ENCODE results near the gene PHC3. TPM values are rescaled to one million over a fixed set of nuclear protein-coding genes. Genes with fewer than 3 reads are reported as not detected.

PHC3 gene
- polyA plus RNA-seq, 3 donors: 24.0 to 39.3 (median 39.2) TPM

GRCh38 chr3:170081079-170081741 is 100.3 kb downstream of the PHC3 start:
- no peak for DNase-seq

GRCh38 chr3:170080605-170081004 is 100.9 kb downstream of the PHC3 start:
- no peak for DNase-seq

- DNase-seq: peak; percentile 31
Observed at GRCh38 chr3:170079536-170080165, 101.9 kb downstream of the PHC3 start.

- peak; percentile 12 for DNase-seq
Observed at GRCh38 chr3:170078620-170079281, 102.8 kb downstream of the PHC3 start.

- DNase-seq: no peak
Observed at GRCh38 chr3:170077361-170077760, 104.2 kb downstream of the PHC3 start.

GRCh38 chr3:170076715-170077238 is 104.8 kb downstream of the PHC3 start:
- no peak for DNase-seq

GRCh38 chr3:170075441-170076091 is 106.0 kb downstream of the PHC3 start:
- DNase-seq: no peak

- DNase-seq: no peak
Observed at GRCh38 chr3:170064108-170064507, 117.4 kb downstream of the PHC3 start.

- no peak for DNase-seq
Observed at GRCh38 chr3:170063691-170064090, 117.8 kb downstream of the PHC3 start.

- DNase-seq: no peak
Observed at GRCh38 chr3:170062769-170063168, 118.8 kb downstream of the PHC3 start.

- DNase-seq: no peak
Observed at GRCh38 chr3:170062068-170062467, 119.5 kb downstream of the PHC3 start.

GRCh38 chr3:170059447-170059846 is 122.1 kb downstream of the PHC3 start:
- DNase-seq: no peak

- no peak for DNase-seq
Observed at GRCh38 chr3:170058127-170058526, 123.4 kb downstream of the PHC3 start.

- DNase-seq: no peak
Observed at GRCh38 chr3:170057550-170057949, 124.0 kb downstream of the PHC3 start.

- DNase-seq: no peak
Observed at GRCh38 chr3:170056710-170057454, 124.7 kb downstream of the PHC3 start.

GRCh38 chr3:170055209-170055608 is 126.3 kb downstream of the PHC3 start:
- no peak for DNase-seq

GRCh38 chr3:170054204-170054603 is 127.3 kb downstream of the PHC3 start:
- DNase-seq: no peak

GRCh38 chr3:170052398-170052797 is 129.1 kb downstream of the PHC3 start:
- no peak for DNase-seq

- DNase-seq: no peak
Observed at GRCh38 chr3:170050753-170051152, 130.8 kb downstream of the PHC3 start.

- no peak for DNase-seq
Observed at GRCh38 chr3:170049146-170050000, 132.2 kb downstream of the PHC3 start.

GRCh38 chr3:170047133-170047404 is 134.5 kb downstream of the PHC3 start:
- DNase-seq: no peak

Measured in renal pelvis (tissue), 4 donors.